ENCODE measurements around the gene IL25. TPM values are rescaled to one million over a fixed set of nuclear protein-coding genes. Genes with fewer than 3 reads are reported as not detected.
"Not testable (repeated sequence)": the region's sequence is repeated elsewhere in the genome, so short reads cannot be mapped to it uniquely, and the experiment has no call there.

The IL25 gene
- total RNA-seq, 1 donor from 2014 or later, result not detected

- Histone ChIP-seq H3K36me3 (no peaks in the 10 kb centered on the region), H3K4me3 (no peak overlapping the region), H3K27ac (no peak overlapping the region), H3K4me1 (no peaks in the 10 kb centered on the region), H3K27me3 (no peaks in the 10 kb centered on the region), H3K9me3 (no peaks in the 10 kb centered on the region)
- DNase-seq (ENCODE audit: low spot score in 2 of 2), result no peak
- intact Hi-C loops (cut with DNase I), result no loop called here
- no peak for TF ChIP-seq CTCF (IDR thresholded peaks at IDR 0.05)
Measured at GRCh38 chr14:23389396-23389795, 16.8 kb downstream of the IL25 start.

GRCh38 chr14:23389871-23390270 lies 17.3 kb downstream of the IL25 start:
- DNase-seq (ENCODE audit: low spot score in 2 of 2); H3K9me3 ChIP-seq; H3K4me3 ChIP-seq; H3K27me3 ChIP-seq; H3K27ac ChIP-seq; H3K4me1 ChIP-seq; H3K36me3 ChIP-seq; intact Hi-C loops (cut with DNase I): not testable (repeated sequence)

GRCh38 chr14:23392613-23393012 lies 20.0 kb downstream of the IL25 start:
- H3K4me1 ChIP-seq, result no peaks in the 10 kb centered on the region
- no peak overlapping the region for H3K4me3 ChIP-seq
- no peak for DNase-seq (ENCODE audit: low spot score in 2 of 2)
- H3K9me3 ChIP-seq, result no peaks in the 10 kb centered on the region
- no peaks in the 10 kb centered on the region for H3K27me3 ChIP-seq
- no peaks in the 10 kb centered on the region for H3K36me3 ChIP-seq
- no peak for TF ChIP-seq CTCF (IDR thresholded peaks at IDR 0.05)
- no peak overlapping the region for H3K27ac ChIP-seq
- intact Hi-C loops (cut with DNase I), result no loop called here

- no peaks in the 10 kb centered on the region for H3K4me1 ChIP-seq
- H3K27ac ChIP-seq, result no peak overlapping the region
- H3K4me3 ChIP-seq, result no peak overlapping the region
- DNase-seq (ENCODE audit: low spot score in 2 of 2), result no peak
- no peak for TF ChIP-seq CTCF (IDR thresholded peaks at IDR 0.05)
- intact Hi-C loops (cut with DNase I), result no loop called here
- no peaks in the 10 kb centered on the region for H3K27me3 ChIP-seq
- H3K36me3 ChIP-seq, result no peaks in the 10 kb centered on the region
- no peaks in the 10 kb centered on the region for H3K9me3 ChIP-seq
Measured at GRCh38 chr14:23396126-23396525, 23.5 kb downstream of the IL25 start.

- H3K27ac ChIP-seq, result no peak overlapping the region
- H3K36me3 ChIP-seq, result no peaks in the 10 kb centered on the region
- intact Hi-C loops (cut with DNase I), result no loop called here
- no peak for TF ChIP-seq CTCF (IDR thresholded peaks at IDR 0.05)
- H3K27me3 ChIP-seq, result no peaks in the 10 kb centered on the region
- no peak for DNase-seq (ENCODE audit: low spot score in 2 of 2)
- H3K4me3 ChIP-seq, result no peak overlapping the region
- no peaks in the 10 kb centered on the region for H3K4me1 ChIP-seq
- no peaks in the 10 kb centered on the region for H3K9me3 ChIP-seq
Measured at GRCh38 chr14:23396781-23397407, 24.3 kb downstream of the IL25 start.

GRCh38 chr14:23398348-23398747 lies 25.7 kb downstream of the IL25 start:
- Histone ChIP-seq H3K27me3 (no peaks in the 10 kb centered on the region), H3K4me1 (no peaks in the 10 kb centered on the region), H3K9me3 (no peaks in the 10 kb centered on the region), H3K4me3 (no peak overlapping the region), H3K36me3 (no peaks in the 10 kb centered on the region), H3K27ac (no peak overlapping the region)
- TF ChIP-seq CTCF (IDR thresholded peaks at IDR 0.05), result no peak
- DNase-seq (ENCODE audit: low spot score in 2 of 2), result no peak
- intact Hi-C loops (cut with DNase I), result no loop called here
